Measurements from ENCODE around the gene SF3A2. TPM values are rescaled to one million over a fixed set of nuclear protein-coding genes. Genes with fewer than 3 reads are reported as not detected.

The SF3A2 gene
- total RNA-seq, 1 donor from 2014 or later = 65.8 TPM

- DNase-seq (ENCODE audit: low spot score) = no peak
Measured at GRCh38 chr19:2253106-2254063, 16.8 kb downstream of the SF3A2 start.

GRCh38 chr19:2254064-2254872 is 17.6 kb downstream of the SF3A2 start:
- DNase-seq (ENCODE audit: low spot score) = no peak

- no peak for DNase-seq (ENCODE audit: low spot score)
Measured at GRCh38 chr19:2255112-2255845, 18.7 kb downstream of the SF3A2 start.

- no peak for DNase-seq (ENCODE audit: low spot score)
Measured at GRCh38 chr19:2255982-2256685, 19.5 kb downstream of the SF3A2 start, which contains the start of gene JSRP1. TSS of gene JSRP1 (minus strand) at chr19:2256417. CDS start at chr19:2255314, 1,103 bp downstream.

GRCh38 chr19:2259336-2259735 is 22.7 kb downstream of the SF3A2 start:
- DNase-seq (ENCODE audit: low spot score) = no peak

- no peak for DNase-seq (ENCODE audit: low spot score)
Measured at GRCh38 chr19:2260341-2260805, 23.7 kb downstream of the SF3A2 start.

- DNase-seq (ENCODE audit: low spot score) = no peak
Measured at GRCh38 chr19:2261438-2262172, 25.0 kb downstream of the SF3A2 start.

- peak; percentile 84 for DNase-seq (ENCODE audit: low spot score)
Measured at GRCh38 chr19:2266183-2266993, 29.8 kb downstream of the SF3A2 start.

- no peak for DNase-seq (ENCODE audit: low spot score)
Measured at GRCh38 chr19:2268480-2268830, 31.8 kb downstream of the SF3A2 start.

GRCh38 chr19:2268861-2269243 is 32.2 kb downstream of the SF3A2 start:
- no peak for DNase-seq (ENCODE audit: low spot score)

GRCh38 chr19:2269244-2270156 is 32.9 kb downstream of the SF3A2 start:
- peak; percentile 99 for DNase-seq (ENCODE audit: low spot score)

GRCh38 chr19:2270157-2270422 is 33.5 kb downstream of the SF3A2 start:
- no peak for DNase-seq (ENCODE audit: low spot score)

- peak; percentile 90 for DNase-seq (ENCODE audit: low spot score)
Measured at GRCh38 chr19:2270423-2271233, 34.0 kb downstream of the SF3A2 start.

GRCh38 chr19:2271234-2272103 is 34.8 kb downstream of the SF3A2 start:
- DNase-seq (ENCODE audit: low spot score) = no peak

GRCh38 chr19:2273356-2274184 is 36.9 kb downstream of the SF3A2 start:
- DNase-seq (ENCODE audit: low spot score) = peak; percentile 76

- DNase-seq (ENCODE audit: low spot score) = peak; percentile 36
Measured at GRCh38 chr19:2274185-2274711, 37.6 kb downstream of the SF3A2 start.
